ENCODE results near the gene RNU6-9. TPM values are rescaled to one million over a fixed set of nuclear protein-coding genes. Genes with fewer than 3 reads are reported as not detected.

The RNU6-9 gene
- total RNA-seq, 1 experiment from 2014 or later = not detected

- CTCF ChIA-PET = no interaction called here
- POLR2A ChIA-PET = no interaction called here
- Histone ChIP-seq H3K27me3 (ENCODE audit: control insufficient read depth, insufficient read depth, low read length) (no peaks in the 10 kb centered on the region), H3K9me3 (ENCODE audit: control insufficient read depth, insufficient read depth, low read depth, low read length) (no peaks in the 10 kb centered on the region), H3K36me3 (ENCODE audit: control insufficient read depth, insufficient read depth, low read length) (no peaks in the 10 kb centered on the region), H3K4me1 (ENCODE audit: control insufficient read depth, insufficient read depth, low read length) (peaks cover 12% of the 10 kb centered on the region), H3K27ac (ENCODE audit: low read length) (no peak overlapping the region), H3K4me3 (ENCODE audit: low read depth in 2 of 2, low read length in 2 of 2) (no peak overlapping the region)
- no TSS peak for BruUV-seq (replicated peaks)
- intact Hi-C loops (cut with micrococcal nuclease; ENCODE audit: unreplicated experiment) = no loop called here
- DNase-seq (ENCODE audit: low read depth, low spot score) (no peak), ATAC-seq (no peak)
- in situ Hi-C loops (cut with HindIII; ENCODE audit: low pct_unique_long_range_greater_than_20kb, low sequenced_read_pairs) = no loop called here
- TF ChIP-seq TCF7L2 (IDR thresholded peaks at IDR 0.05; ENCODE audit: low read depth, low read length) = no peak
- no peak for TF ChIP-seq SIN3A (IDR thresholded peaks at IDR 0.05; ENCODE audit: borderline replicate concordance, insufficient read depth, low read depth, low read length)
- no peak for TF ChIP-seq POLR2AphosphoS5 (IDR thresholded peaks at IDR 0.05; ENCODE audit: low read depth, low read length)
- TF ChIP-seq, protein P1, sequence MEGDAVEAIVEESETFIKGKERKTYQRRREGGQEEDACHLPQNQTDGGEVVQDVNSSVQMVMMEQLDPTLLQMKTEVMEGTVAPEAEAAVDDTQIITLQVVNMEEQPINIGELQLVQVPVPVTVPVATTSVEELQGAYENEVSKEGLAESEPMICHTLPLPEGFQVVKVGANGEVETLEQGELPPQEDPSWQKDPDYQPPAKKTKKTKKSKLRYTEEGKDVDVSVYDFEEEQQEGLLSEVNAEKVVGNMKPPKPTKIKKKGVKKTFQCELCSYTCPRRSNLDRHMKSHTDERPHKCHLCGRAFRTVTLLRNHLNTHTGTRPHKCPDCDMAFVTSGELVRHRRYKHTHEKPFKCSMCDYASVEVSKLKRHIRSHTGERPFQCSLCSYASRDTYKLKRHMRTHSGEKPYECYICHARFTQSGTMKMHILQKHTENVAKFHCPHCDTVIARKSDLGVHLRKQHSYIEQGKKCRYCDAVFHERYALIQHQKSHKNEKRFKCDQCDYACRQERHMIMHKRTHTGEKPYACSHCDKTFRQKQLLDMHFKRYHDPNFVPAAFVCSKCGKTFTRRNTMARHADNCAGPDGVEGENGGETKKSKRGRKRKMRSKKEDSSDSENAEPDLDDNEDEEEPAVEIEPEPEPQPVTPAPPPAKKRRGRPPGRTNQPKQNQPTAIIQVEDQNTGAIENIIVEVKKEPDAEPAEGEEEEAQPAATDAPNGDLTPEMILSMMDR (IDR thresholded peaks at IDR 0.05) = no peak
- TF ChIP-seq, protein P2, sequence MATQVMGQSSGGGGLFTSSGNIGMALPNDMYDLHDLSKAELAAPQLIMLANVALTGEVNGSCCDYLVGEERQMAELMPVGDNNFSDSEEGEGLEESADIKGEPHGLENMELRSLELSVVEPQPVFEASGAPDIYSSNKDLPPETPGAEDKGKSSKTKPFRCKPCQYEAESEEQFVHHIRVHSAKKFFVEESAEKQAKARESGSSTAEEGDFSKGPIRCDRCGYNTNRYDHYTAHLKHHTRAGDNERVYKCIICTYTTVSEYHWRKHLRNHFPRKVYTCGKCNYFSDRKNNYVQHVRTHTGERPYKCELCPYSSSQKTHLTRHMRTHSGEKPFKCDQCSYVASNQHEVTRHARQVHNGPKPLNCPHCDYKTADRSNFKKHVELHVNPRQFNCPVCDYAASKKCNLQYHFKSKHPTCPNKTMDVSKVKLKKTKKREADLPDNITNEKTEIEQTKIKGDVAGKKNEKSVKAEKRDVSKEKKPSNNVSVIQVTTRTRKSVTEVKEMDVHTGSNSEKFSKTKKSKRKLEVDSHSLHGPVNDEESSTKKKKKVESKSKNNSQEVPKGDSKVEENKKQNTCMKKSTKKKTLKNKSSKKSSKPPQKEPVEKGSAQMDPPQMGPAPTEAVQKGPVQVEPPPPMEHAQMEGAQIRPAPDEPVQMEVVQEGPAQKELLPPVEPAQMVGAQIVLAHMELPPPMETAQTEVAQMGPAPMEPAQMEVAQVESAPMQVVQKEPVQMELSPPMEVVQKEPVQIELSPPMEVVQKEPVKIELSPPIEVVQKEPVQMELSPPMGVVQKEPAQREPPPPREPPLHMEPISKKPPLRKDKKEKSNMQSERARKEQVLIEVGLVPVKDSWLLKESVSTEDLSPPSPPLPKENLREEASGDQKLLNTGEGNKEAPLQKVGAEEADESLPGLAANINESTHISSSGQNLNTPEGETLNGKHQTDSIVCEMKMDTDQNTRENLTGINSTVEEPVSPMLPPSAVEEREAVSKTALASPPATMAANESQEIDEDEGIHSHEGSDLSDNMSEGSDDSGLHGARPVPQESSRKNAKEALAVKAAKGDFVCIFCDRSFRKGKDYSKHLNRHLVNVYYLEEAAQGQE (IDR thresholded peaks at IDR 0.05; ENCODE audit: insufficient read depth in 1 of 2, low read depth in 2 of 2, low read length in 1 of 2) = no peak
These were observed 46.2 kb downstream of the RNU6-9 start for GRCh38 chr19:939439-939838.

DNA sequence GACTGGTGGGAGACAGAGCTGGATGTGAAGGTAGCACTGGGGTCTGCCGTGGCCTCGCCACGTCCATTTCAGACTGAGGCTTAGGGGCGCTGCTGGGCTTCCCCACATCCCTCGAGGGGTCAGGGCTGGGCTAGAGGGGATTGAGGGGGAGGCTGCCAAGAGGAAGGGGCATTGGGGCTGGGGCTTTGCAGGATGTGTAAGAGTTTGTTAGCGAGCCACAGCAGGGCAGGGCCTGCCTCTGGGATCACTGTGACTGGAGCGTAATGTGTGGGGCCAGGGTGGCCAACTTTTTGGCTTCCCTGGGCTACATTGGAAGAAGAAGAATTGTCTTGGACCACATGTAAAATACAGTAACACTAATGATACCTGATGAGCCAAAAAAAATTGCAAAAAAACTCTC lies 46.6 kb downstream of the RNU6-9 start:
- H3K4me1 ChIP-seq (ENCODE audit: control insufficient read depth, insufficient read depth, low read length) = peaks cover 7% of the 10 kb centered on the region
- CTCF ChIA-PET = no interaction called here
- POLR2A ChIA-PET = no interaction called here
- no peak overlapping the region for H3K4me3 ChIP-seq (ENCODE audit: low read depth in 2 of 2, low read length in 2 of 2)
- intact Hi-C loops (cut with micrococcal nuclease; ENCODE audit: unreplicated experiment) (no loop called here), in situ Hi-C loops (cut with HindIII; ENCODE audit: low pct_unique_long_range_greater_than_20kb, low sequenced_read_pairs) (no loop called here)
- no TSS peak for BruUV-seq (replicated peaks)
- ATAC-seq (no peak), DNase-seq (ENCODE audit: low read depth, low spot score) (no peak)
- TF ChIP-seq, protein P2 (IDR thresholded peaks at IDR 0.05; ENCODE audit: insufficient read depth in 1 of 2, low read depth in 2 of 2, low read length in 1 of 2) = no peak
- TF ChIP-seq, protein P1 (IDR thresholded peaks at IDR 0.05) = no peak
- no peak for TF ChIP-seq SIN3A (IDR thresholded peaks at IDR 0.05; ENCODE audit: borderline replicate concordance, insufficient read depth, low read depth, low read length)
- TF ChIP-seq POLR2AphosphoS5 (IDR thresholded peaks at IDR 0.05; ENCODE audit: low read depth, low read length) = no peak
- TF ChIP-seq TCF7L2 (IDR thresholded peaks at IDR 0.05; ENCODE audit: low read depth, low read length) = no peak
- no peaks in the 10 kb centered on the region for H3K9me3 ChIP-seq (ENCODE audit: control insufficient read depth, insufficient read depth, low read depth, low read length)
- H3K27ac ChIP-seq (ENCODE audit: low read length) = 0 out of 2 replicates have a peak overlapping the region, but pooled peaks have one; percentile 61
- H3K36me3 ChIP-seq (ENCODE audit: control insufficient read depth, insufficient read depth, low read length) = no peaks in the 10 kb centered on the region
- no peaks in the 10 kb centered on the region for H3K27me3 ChIP-seq (ENCODE audit: control insufficient read depth, insufficient read depth, low read length)
